Astrocyte of the cerebellum (primary cell): ENCODE data around the gene RALGPS1.

Experiments used
- DNase-seq: peaks from one replicate; pipeline ENCODE4 v3.0.0-alpha.2; 2011; ENCODE audit warnings: low read depth
- H3K4me3 ChIP-seq: 2 replicates; pipeline ENCODE4 v1.5.1; 2011; ENCODE audit warnings: mild to moderate bottlenecking, low read depth, low read length, moderate library complexity
- in situ Hi-C: cut with HindIII; loops from 2 replicates; pipeline ENCODE4 v1.10.0; 2017; ENCODE audit warnings: low sequenced_read_pairs
- TF ChIP-seq, protein P1 (sequence below): IDR thresholded peaks from 2 replicates; pipeline ENCODE4 v1.5.1; 2012; ENCODE audit warnings: low read length, low read depth, moderate library complexity, mild to moderate bottlenecking; ENCODE audit errors: missing control alignments

RALGPS1 gene

DNA sequence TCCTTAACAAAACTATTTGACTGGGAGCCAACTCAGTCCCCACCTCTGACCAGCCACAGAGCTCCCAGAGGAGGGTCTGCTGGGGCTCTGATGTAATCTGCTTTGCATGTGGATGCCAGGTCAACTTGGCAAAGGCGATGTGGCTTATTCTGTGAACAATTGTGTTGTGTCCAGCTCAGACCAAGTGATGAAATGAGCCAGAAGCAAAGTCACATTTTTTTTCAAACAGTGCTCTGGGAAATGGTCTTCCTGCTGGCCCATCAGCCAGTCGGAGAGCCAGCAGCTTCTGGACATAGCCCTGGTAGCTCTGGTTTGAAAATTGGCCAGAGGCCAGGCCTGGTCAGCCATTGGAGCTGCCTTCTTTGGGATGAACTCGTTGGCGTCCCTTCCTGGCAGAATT is 121.4 kb downstream of the RALGPS1 start:
- DNase-seq = peak; percentile 56
- TF ChIP-seq, protein P1, sequence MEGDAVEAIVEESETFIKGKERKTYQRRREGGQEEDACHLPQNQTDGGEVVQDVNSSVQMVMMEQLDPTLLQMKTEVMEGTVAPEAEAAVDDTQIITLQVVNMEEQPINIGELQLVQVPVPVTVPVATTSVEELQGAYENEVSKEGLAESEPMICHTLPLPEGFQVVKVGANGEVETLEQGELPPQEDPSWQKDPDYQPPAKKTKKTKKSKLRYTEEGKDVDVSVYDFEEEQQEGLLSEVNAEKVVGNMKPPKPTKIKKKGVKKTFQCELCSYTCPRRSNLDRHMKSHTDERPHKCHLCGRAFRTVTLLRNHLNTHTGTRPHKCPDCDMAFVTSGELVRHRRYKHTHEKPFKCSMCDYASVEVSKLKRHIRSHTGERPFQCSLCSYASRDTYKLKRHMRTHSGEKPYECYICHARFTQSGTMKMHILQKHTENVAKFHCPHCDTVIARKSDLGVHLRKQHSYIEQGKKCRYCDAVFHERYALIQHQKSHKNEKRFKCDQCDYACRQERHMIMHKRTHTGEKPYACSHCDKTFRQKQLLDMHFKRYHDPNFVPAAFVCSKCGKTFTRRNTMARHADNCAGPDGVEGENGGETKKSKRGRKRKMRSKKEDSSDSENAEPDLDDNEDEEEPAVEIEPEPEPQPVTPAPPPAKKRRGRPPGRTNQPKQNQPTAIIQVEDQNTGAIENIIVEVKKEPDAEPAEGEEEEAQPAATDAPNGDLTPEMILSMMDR = no peak
- in situ Hi-C loops = no loop called here
- no peak overlapping the region for H3K4me3 ChIP-seq

DNA sequence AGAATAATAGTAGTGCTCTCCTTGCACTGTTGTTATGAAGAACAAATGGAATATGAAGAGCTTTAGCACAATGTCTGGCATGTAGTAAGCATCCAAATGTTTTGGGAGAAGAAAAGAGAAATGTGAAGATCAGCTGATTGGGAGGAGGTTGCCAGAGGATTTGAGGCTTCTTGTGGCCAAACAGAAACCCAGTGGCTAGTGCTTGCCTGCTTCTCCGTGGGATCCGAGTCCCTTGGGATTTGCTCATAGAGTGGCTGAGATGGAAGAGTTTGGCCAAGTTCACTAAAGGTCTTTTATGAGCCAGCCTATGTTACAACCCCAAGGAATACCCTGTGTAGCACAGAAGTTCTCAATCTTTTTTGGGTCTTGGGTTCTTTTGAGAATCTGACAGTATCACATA is 121.9 kb downstream of the RALGPS1 start:
- in situ Hi-C loops = no loop called here
- no peak overlapping the region for H3K4me3 ChIP-seq
- TF ChIP-seq, protein P1 = no peak
- DNase-seq = no peak

DNA sequence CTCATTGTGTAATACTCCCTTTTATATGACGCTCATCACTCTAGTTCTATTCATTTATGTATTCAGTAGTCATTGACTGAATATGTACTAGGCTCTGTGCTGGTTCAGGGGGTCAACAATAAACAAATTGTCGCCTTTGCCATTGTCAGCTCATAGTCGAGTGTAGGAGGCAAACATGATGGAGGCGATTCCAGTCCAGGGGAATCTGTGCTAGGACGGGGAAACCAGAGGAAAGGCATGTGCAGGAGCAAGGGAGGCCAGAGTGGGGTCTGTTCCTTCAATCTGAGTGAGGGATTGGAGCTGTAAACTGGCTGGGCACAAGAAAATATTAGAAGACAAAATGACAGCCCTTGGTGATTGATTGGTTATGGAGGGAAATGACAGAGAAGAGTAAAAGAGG is 123.9 kb downstream of the RALGPS1 start:
- TF ChIP-seq, protein P1 = no peak
- H3K4me3 ChIP-seq = no peak overlapping the region
- DNase-seq = no peak
- in situ Hi-C loops = no loop called here

DNA sequence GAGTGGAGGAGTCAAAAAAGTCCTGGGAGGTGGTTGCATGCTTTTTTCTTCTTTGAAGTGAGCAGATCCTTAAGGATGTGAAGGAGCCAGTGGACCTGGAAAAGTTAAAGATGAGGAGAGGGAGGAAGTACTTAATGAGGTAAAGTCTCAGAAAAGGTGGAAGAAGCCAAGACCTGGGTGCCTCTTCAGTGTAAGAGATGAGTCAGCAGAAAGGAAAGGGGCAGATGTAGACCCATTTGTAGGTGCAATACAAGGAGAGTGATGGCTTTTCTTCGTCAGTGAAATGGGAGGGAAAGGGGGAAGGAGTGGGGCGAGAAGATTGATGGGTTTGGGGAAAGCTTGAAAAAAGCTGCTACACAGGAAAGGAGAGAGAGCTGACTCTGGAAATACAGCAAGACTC is 124.9 kb downstream of the RALGPS1 start:
- in situ Hi-C loops = no loop called here
- TF ChIP-seq, protein P1 = no peak
- H3K4me3 ChIP-seq = no peak overlapping the region
- no peak for DNase-seq

GRCh38 chr9:127045148-127045547 is 130.6 kb downstream of the RALGPS1 start:
- in situ Hi-C loops = no loop called here
- H3K4me3 ChIP-seq = no peak overlapping the region
- DNase-seq = no peak
- TF ChIP-seq, protein P1 = no peak

DNA sequence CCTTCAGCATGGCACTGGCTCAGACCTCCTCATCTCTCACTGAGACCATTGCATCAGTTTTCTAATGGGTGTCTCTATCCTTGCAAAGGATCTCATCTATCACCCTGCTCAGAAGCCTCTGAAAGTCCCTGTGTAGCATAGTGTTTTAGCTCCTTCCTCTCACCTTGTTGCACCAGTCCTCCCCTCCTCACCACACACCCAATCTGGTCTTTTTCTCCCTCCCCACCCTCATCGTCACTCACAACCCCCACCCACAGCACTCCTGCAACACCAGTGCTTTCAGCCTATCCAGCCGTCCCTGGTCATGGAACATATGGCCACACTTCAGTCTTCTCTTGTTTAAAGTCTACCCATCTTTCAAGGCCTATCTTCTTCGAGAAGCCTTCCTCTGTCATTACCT is 133.4 kb downstream of the RALGPS1 start:
- no peak for DNase-seq
- in situ Hi-C loops = no loop called here
- TF ChIP-seq, protein P1 = no peak
- H3K4me3 ChIP-seq = no peak overlapping the region

DNA sequence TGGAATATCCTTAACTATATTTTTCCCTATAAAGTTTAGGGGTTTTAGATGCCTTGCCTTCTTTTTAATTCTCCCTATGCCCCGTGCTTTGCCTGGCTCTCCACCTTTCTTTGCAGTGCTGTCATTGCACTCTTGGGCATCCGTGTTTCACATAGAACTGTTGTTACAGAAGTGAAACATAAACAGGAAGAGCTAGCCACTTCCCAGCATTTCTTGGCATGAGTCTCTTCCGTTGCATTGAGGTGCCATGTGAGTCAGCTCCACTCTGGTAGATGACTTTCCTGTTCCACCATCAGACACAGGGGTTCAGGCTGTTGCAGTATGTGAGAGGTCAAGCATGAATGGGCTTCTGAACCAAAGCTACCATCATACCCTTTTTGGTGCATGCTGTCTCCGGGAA is 134.5 kb downstream of the RALGPS1 start:
- TF ChIP-seq, protein P1 = peak; percentile 41
- in situ Hi-C loops = no loop called here
- H3K4me3 ChIP-seq = no peak overlapping the region
- DNase-seq = peak; percentile 64
